K562 (cell line): Measurements from ENCODE around the gene SLAMF8. TPM values are rescaled to one million over a fixed set of nuclear protein-coding genes. Genes with fewer than 3 reads are reported as not detected.

Experiments
- CBX1 ChIP-seq: sonication (generic); IDR thresholded peaks from 2 replicates; pipeline ENCODE4 v1.6.1; 2016; ENCODE audit warnings: antibody characterized with exemption, low read depth, mild to moderate bottlenecking
- CHD7 ChIP-seq: fragments of 200-600 bp; sonication (generic); IDR thresholded peaks from one replicate; pipeline ENCODE4 v1.6.1; 2012; ENCODE audit warnings: mild to moderate bottlenecking, low read depth, low read length, inconsistent platforms
- CREB3 ChIP-seq: fragments of 450-650 bp; conservative IDR thresholded peaks from 2 replicates; pipeline ENCODE4 v1.6.1; 2016; ENCODE audit warnings: missing genetic modification characterization, low read depth, mild to moderate bottlenecking, missing compliant biosample characterization, moderate library complexity
- DMBX1 ChIP-seq: fragments of 250-450 bp; sonication (Bioruptor Pico); IDR thresholded peaks from 2 replicates; pipeline ENCODE4 v1.8.0; 2022; ENCODE audit warnings: inconsistent platforms, mild to moderate bottlenecking, moderate library complexity, borderline replicate concordance
- E2F6 ChIP-seq, 2 experiments: IDR thresholded peaks; 2 replicates each; pipeline ENCODE4 v1.6.1; 2011; ENCODE audit warnings: borderline replicate concordance in 1 of 2, control low read depth in 1 of 2, low read depth in 1 of 2, low read length in 1 of 2, mild to moderate bottlenecking in 1 of 2, mixed read lengths in 1 of 2, moderate library complexity in 1 of 2; ENCODE audit not compliant: insufficient read depth in 1 of 2, insufficient read length in 1 of 2, poor library complexity in 1 of 2, severe bottlenecking in 1 of 2; ENCODE audit errors: extremely low read depth in 1 of 2
- KAT8 ChIP-seq: fragments of 450-650 bp; IDR thresholded peaks from 2 replicates; pipeline ENCODE4 v1.6.1; 2016; ENCODE audit warnings: low read depth, mild to moderate bottlenecking
- NFIC ChIP-seq: fragments of 450-650 bp; IDR thresholded peaks from 2 replicates; pipeline ENCODE4 v1.6.1; 2017; ENCODE audit warnings: mild to moderate bottlenecking, inconsistent platforms
- RHOXF2B ChIP-seq: fragments of 250-450 bp; sonication (Bioruptor Pico); conservative IDR thresholded peaks from 2 replicates; pipeline ENCODE4 v1.5.1; 2021
- SMARCA4 ChIP-seq: fragments of 450-650 bp; IDR thresholded peaks from 2 replicates; pipeline ENCODE4 v1.6.1; 2016
- ZFX ChIP-seq: sonication (generic); formaldehyde crosslinking; IDR thresholded peaks from 2 replicates; pipeline ENCODE4 v1.8.0; 2022; ENCODE audit warnings: mild to moderate bottlenecking, missing genetic modification reagents, moderate library complexity
- ZNF134 ChIP-seq: fragments of 250-450 bp; sonication (Bioruptor Pico); conservative IDR thresholded peaks from 2 replicates; pipeline ENCODE4 v1.4.0; 2020
- ZNF140 ChIP-seq: fragments of 250-450 bp; sonication (Bioruptor Pico); IDR thresholded peaks from 2 replicates; pipeline ENCODE4 v1.8.0; 2021; ENCODE audit warnings: moderate library complexity, mild to moderate bottlenecking, inconsistent platforms
- ZNF224 ChIP-seq: sonication (generic); formaldehyde crosslinking; IDR thresholded peaks from 2 replicates; pipeline ENCODE4 v1.8.0; 2022; ENCODE audit warnings: mild to moderate bottlenecking, missing genetic modification reagents
- polyA plus RNA-seq, 8 experiments: library from polyadenylated mRNA; depleted of rRNA in 4 of 8; stranded (reverse) in 5 of 8; unstranded in 3 of 8; fragments of >200 nt; fragmentation: Nextera tagmentation in 2 of 8; fragmentation: Illumina TruSeq in 1 of 8; extraction: Ambion mirVana in 2 of 8; extraction: Trizol in 1 of 8; gene quantifications; 2 replicates each; pipeline versions ENCODE4 v1.2.1 to v1.2.3, GENCODE V29; 2011 to 2014; ENCODE audit warnings: inconsistent platforms in 1 of 8, missing spikeins in 1 of 8
- total RNA-seq, 7 experiments: library from RNA; depleted of rRNA in 6 of 7; stranded (reverse); fragments of >200 nt in 6 of 7; fragmentation: Illumina TruSeq in 2 of 7; extraction: Trizol in 2 of 7; gene quantifications; 2 replicates each; pipeline versions ENCODE4 v1.2.1 to v1.2.3, GENCODE V29; 2011 to 2021; ENCODE audit warnings: low replicate concordance in 1 of 7

SLAMF8 gene
- total and polyA plus RNA-seq, 9 of the 15 experiments (the other 6 are each of a cell fraction or from before 2014, with no cell fraction given) = not detected

DNA sequence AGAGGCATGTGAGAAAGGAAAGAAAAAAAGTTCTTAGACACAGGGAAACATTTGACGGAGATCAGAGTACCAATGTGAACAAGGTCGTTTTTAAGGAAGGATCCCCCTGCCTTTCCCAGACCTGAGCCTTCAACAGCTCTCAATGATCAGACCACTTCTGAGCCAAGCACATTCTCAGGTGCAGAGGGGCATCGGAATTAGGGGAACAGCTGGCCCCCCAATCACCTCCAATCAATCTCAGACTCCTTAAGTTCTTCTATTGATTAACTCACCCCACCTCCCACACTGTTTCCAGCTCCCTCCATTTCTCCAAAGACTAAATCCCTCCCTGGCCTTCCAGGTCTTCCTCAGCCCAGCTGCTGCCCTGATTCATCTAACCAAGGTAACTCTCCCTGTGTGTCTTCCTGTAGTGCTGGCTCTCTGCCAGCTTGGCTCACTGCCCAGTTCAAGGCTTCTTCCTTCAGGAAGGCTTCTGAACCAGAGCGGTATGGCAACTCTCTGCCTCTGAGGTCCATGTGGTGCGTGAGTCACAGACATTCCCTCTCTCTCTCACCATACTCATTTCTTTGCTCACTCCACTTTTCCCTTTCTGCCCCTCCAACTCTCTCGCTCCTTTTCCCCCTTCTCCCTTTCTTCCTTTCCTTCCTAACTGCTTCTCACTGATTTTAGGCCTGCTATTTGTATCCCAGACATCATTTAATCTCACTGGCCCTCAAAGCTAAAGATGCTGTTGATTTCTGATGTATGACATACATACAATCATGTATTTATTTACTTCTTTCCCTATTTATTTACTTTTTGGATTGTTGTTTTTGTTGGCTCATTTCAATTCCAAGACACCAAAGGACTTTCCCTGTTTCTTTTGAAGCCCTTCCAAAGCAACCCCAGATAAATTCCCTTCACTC is 55.2 kb downstream of the SLAMF8 start (continued):
- TF ChIP-seq NFIC (peak; percentile 99), RHOXF2B (CRISPR knock-in tag) (no peak), CREB3 (tag) (no peak), KAT8 (no peak), ZFX (CRISPR knock-in tag) (no peak), DMBX1 (CRISPR knock-in tag) (no peak), ZNF134 (no peak), ZNF224 (no peak), CBX1 (no peak), CHD7 (no peak), SMARCA4 (peak; percentile 69), E2F6 (IDR thresholded peaks at IDR 0.05; ENCODE audit: borderline replicate concordance in 1 of 2, extremely low read depth in 1 of 2, insufficient read depth in 1 of 2, insufficient read length in 1 of 2, low read depth in 1 of 2, low read length in 1 of 2, poor library complexity in 1 of 2, severe bottlenecking in 1 of 2) (peak in 1 of 2 experiments; percentile 51), ZNF140 (no peak)
